Spleen (tissue), 11 donors: ENCODE results near the gene SMAD2. TPM values are rescaled to one million over a fixed set of nuclear protein-coding genes. Genes with fewer than 3 reads are reported as not detected.
"Not testable (repeated sequence)": the region's sequence is repeated elsewhere in the genome, so short reads cannot be mapped to it uniquely, and the experiment has no call there.

Source experiments
- DNase-seq: peaks from one replicate; pipeline ENCODE4 v3.0.0-alpha.2; 2020
- H3K27ac ChIP-seq, 8 donors: fragments of 200-600 bp; sonication (generic) in 7 of 8; 1 replicate in 4 of 8; 2 replicates in 4 of 8; pipeline versions ENCODE4 v1.5.0 to v1.8.0; 2016 to 2021; ENCODE audit warnings: inconsistent platforms in 4 of 8, mild to moderate bottlenecking in 4 of 8, moderate library complexity in 1 of 8
- H3K27me3 ChIP-seq, 7 donors: fragments of 200-600 bp; sonication (generic) in 6 of 7; replicated peaks in 1 of 7; 1 replicate in 4 of 7; 2 replicates in 3 of 7; pipeline versions ENCODE4 v1.5.0 to v1.8.0; 2016 to 2021; ENCODE audit warnings: inconsistent platforms in 3 of 7, mild to moderate bottlenecking in 1 of 7
- H3K36me3 ChIP-seq, 6 donors: fragments of 200-600 bp; sonication (generic) in 5 of 6; 1 replicate in 4 of 6; 2 replicates in 2 of 6; pipeline versions ENCODE4 v1.5.0 to v1.8.0; 2016 to 2021; ENCODE audit warnings: inconsistent platforms in 2 of 6
- H3K4me1 ChIP-seq, 6 donors: fragments of 200-600 bp; sonication (generic) in 5 of 6; 1 replicate in 3 of 6; 2 replicates in 3 of 6; pipeline versions ENCODE4 v1.5.0 to v1.8.0; 2016 to 2021; ENCODE audit warnings: inconsistent platforms in 3 of 6
- H3K4me3 ChIP-seq, 8 donors: fragments of 200-600 bp; sonication (generic) in 7 of 8; 1 replicate in 4 of 8; 2 replicates in 4 of 8; pipeline versions ENCODE4 v1.5.0 to v1.8.0; 2016 to 2021; ENCODE audit warnings: inconsistent platforms in 4 of 8, mild to moderate bottlenecking in 4 of 8, moderate library complexity in 2 of 8
- H3K9me3 ChIP-seq, 8 donors: fragments of 200-600 bp; sonication (generic) in 7 of 8; 1 replicate in 4 of 8; 2 replicates in 4 of 8; pipeline versions ENCODE4 v1.5.0 to v1.8.0; 2016 to 2021; ENCODE audit warnings: inconsistent platforms in 4 of 8
- POLR2A ChIP-seq, 3 donors: fragments of 450-650 bp; IDR thresholded peaks; one replicate each; pipeline ENCODE4 v1.5.1; 2017; ENCODE audit warnings: antibody characterized with exemption in 3 of 3, mild to moderate bottlenecking in 1 of 3
- POLR2AphosphoS5 ChIP-seq, 3 donors: sonication (generic); formaldehyde crosslinking; IDR thresholded peaks; one replicate each; pipeline ENCODE4 v1.5.1; 2017; ENCODE audit warnings: antibody characterized with exemption in 3 of 3
- WGBS, 5 donors: extraction: QIAGEN DNeasy Blood & Tissue Kit in 3 of 5; methylation state at CpG; one replicate each; pipeline versions ENCODE4 v1.1.5 to v1.1.7; 2013 to 2018; 5-methylcytosine and 5-hydroxymethylcytosine counted together
- intact Hi-C: fragments of 100-400 bp; cut with DNase I; formaldehyde crosslinking; loops from one replicate; pipeline ENCODE4 v1.15.0; 2023; ENCODE audit warnings: low total_unique reads
- polyA plus RNA-seq, 3 donors: library from polyadenylated mRNA; stranded (reverse); fragments of 200-250 nt; gene quantifications; one replicate each; pipeline ENCODE4 v1.2.1, GENCODE V29; 2013
- total RNA-seq, 7 donors: library from RNA; depleted of rRNA in 3 of 7; stranded (reverse); fragments of >200 nt in 3 of 7; fragmentation: NEBNext Ultra II Directional in 4 of 7; extraction: Animal tissue kit (Norgen Biotek cat#: 25700) in 4 of 7; gene quantifications; one replicate each; pipeline versions ENCODE4 v1.1.0 to v1.2.1, GENCODE V29; 2016 to 2021
- TF ChIP-seq, protein P1 (sequence below), 11 experiments: fragments of 200-600 bp in 7 of 11; fragments of 450-650 bp in 4 of 11; sonication (generic) in 4 of 11; IDR thresholded peaks in 8 of 11; conservative IDR thresholded peaks in 3 of 11; 1 replicate in 7 of 11; 2 replicates in 4 of 11; pipeline versions ENCODE4 v1.4.0 to v1.8.0; 2016 to 2021; ENCODE audit warnings: antibody characterized with exemption in 11 of 11, inconsistent platforms in 4 of 11, mild to moderate bottlenecking in 1 of 11
- donor health status: healthy with polysubstance abuse.
- donor health status: DM: no; HTN: no; CAD: no; lungs with moderate emphysema.
- donor health status: DM: no; HTN: no; CAD: no.
- donor health status: Bipolar disorder and iron deficiency.
- donor health status: healthy.
- donor health status: DM: no; HTN: no; CAD: no.
- donor health status: DM: yes; HTN: yes; CAD: no.

The SMAD2 gene
- total and polyA plus RNA-seq, 10 donors, result 13.2 to 162 (median 94.0) TPM

GRCh38 chr18:47969816-47970215 is 39.4 kb upstream of the SMAD2 start:
- H3K4me1 ChIP-seq, result peaks cover 0 to 11% (median 2%) of the 10 kb centered on the region in 6 donors
- TF ChIP-seq POLR2A (IDR thresholded peaks at IDR 0.05), result no peak
- no peak for TF ChIP-seq POLR2AphosphoS5 (IDR thresholded peaks at IDR 0.05)
- TF ChIP-seq, protein P1, sequence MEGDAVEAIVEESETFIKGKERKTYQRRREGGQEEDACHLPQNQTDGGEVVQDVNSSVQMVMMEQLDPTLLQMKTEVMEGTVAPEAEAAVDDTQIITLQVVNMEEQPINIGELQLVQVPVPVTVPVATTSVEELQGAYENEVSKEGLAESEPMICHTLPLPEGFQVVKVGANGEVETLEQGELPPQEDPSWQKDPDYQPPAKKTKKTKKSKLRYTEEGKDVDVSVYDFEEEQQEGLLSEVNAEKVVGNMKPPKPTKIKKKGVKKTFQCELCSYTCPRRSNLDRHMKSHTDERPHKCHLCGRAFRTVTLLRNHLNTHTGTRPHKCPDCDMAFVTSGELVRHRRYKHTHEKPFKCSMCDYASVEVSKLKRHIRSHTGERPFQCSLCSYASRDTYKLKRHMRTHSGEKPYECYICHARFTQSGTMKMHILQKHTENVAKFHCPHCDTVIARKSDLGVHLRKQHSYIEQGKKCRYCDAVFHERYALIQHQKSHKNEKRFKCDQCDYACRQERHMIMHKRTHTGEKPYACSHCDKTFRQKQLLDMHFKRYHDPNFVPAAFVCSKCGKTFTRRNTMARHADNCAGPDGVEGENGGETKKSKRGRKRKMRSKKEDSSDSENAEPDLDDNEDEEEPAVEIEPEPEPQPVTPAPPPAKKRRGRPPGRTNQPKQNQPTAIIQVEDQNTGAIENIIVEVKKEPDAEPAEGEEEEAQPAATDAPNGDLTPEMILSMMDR (IDR thresholded peaks at IDR 0.05 in 8 of 11, conservative IDR thresholded peaks at IDR 0.05 in 3 of 11), result no peak
- no peaks in the 10 kb centered on the region for H3K9me3 ChIP-seq
- intact Hi-C loops, result no loop called here
- no peaks in the 10 kb centered on the region for H3K36me3 ChIP-seq
- 74 to 91% (median 78%) methylated on average over 4 of the region's 4 CpGs for WGBS, 5 donors
- no peak for DNase-seq
- no peak overlapping the region for H3K27ac ChIP-seq
- H3K27me3 ChIP-seq, result peaks cover 0 to 17% (median 0%) of the 10 kb centered on the region in 7 donors
- H3K4me3 ChIP-seq, result no peak overlapping the region

GRCh38 chr18:47968721-47969120 is 38.3 kb upstream of the SMAD2 start:
- TF ChIP-seq, protein P1 (IDR thresholded peaks at IDR 0.05 in 8 of 11, conservative IDR thresholded peaks at IDR 0.05 in 3 of 11), result no peak
- TF ChIP-seq POLR2A (IDR thresholded peaks at IDR 0.05) (no peak), POLR2AphosphoS5 (IDR thresholded peaks at IDR 0.05) (no peak)
- intact Hi-C loops, result no loop called here

GRCh38 chr18:47968006-47968676 is 37.7 kb upstream of the SMAD2 start:
- no peak for DNase-seq
- Histone ChIP-seq H3K27ac (no peak overlapping the region), H3K9me3 (no peaks in the 10 kb centered on the region), H3K4me1 (peaks cover 0 to 11% (median 2%) of the 10 kb centered on the region in 6 donors), H3K4me3 (no peak overlapping the region), H3K36me3 (no peaks in the 10 kb centered on the region), H3K27me3 (peaks cover 0 to 14% (median 0%) of the 10 kb centered on the region in 7 donors)
- 85 to 94% (median 89%) methylated on average over 9 of the region's 9 CpGs for WGBS, 5 donors
- TF ChIP-seq, protein P1 (IDR thresholded peaks at IDR 0.05 in 8 of 11, conservative IDR thresholded peaks at IDR 0.05 in 3 of 11), result no peak
- TF ChIP-seq POLR2A (IDR thresholded peaks at IDR 0.05) (no peak), POLR2AphosphoS5 (IDR thresholded peaks at IDR 0.05) (no peak)
- intact Hi-C loops, result no loop called here

More at GRCh38 chr18:47968721-47969120, 38.3 kb upstream of the SMAD2 start:
- peaks cover 0 to 11% (median 2%) of the 10 kb centered on the region in 6 donors for H3K4me1 ChIP-seq
- no peaks in the 10 kb centered on the region for H3K9me3 ChIP-seq
- no peak for DNase-seq
- H3K36me3 ChIP-seq, result no peaks in the 10 kb centered on the region
- H3K4me3 ChIP-seq, result no peak overlapping the region
- no peak overlapping the region for H3K27ac ChIP-seq
- WGBS, 5 donors, result 87 to 95% (median 92%) methylated on average over 4 of the region's 4 CpGs
- peaks cover 0 to 17% (median 0%) of the 10 kb centered on the region in 7 donors for H3K27me3 ChIP-seq

DNA sequence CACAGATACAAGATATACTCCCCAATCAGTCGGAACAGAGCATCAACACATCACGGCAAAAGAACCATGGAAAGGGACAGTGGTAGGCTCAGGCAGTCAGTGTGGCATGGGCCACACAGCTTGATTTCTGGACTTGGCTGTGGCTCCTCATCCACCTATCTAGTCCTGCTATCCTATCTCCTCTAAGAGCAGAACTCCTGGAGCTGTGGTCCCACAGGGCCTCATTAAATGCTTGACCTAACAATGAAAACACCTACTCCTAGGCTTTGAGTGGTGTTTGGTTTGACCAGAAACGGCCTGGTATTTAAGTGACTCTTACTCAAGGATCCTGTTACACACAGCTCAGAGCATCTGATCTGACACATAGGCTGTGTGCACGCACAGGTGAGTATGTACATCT is 33.6 kb upstream of the SMAD2 start:
- intact Hi-C loops, result no loop called here
- peaks cover 0 to 4% (median 0%) of the 10 kb centered on the region in 7 donors for H3K27me3 ChIP-seq
- no peak for DNase-seq
- TF ChIP-seq POLR2AphosphoS5 (IDR thresholded peaks at IDR 0.05) (no peak), POLR2A (IDR thresholded peaks at IDR 0.05) (no peak)
- TF ChIP-seq, protein P1 (IDR thresholded peaks at IDR 0.05 in 8 of 11, conservative IDR thresholded peaks at IDR 0.05 in 3 of 11), result no peak
- no peak overlapping the region for H3K4me3 ChIP-seq
- H3K36me3 ChIP-seq, result no peaks in the 10 kb centered on the region
- WGBS, 5 donors, result 85 to 94% (median 88%) methylated on average over 4 of the region's 4 CpGs
- no peak overlapping the region for H3K27ac ChIP-seq
- peaks cover 10 to 34% (median 32%) of the 10 kb centered on the region in 8 donors for H3K9me3 ChIP-seq
- no peaks in the 10 kb centered on the region for H3K4me1 ChIP-seq

DNA sequence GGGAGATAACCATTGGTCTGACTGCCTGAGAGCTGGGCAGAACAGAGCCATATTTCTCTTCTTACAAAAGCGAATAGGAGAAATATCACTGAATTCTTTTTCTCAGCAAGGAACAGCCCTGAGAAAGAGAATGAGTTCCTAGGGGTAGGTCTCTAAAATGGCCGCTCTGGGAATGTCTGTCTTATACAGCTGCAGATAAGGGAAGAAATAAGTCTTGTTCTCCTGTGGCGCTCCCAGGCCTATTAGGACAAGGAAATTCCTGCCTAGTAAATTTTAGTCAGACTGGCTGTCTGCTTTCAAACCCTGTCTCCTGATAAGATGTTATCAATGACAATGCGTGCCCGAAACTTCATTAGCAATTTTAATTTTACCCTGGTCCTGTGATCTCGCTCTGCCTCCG is 30.5 kb upstream of the SMAD2 start:
- H3K36me3 ChIP-seq, intact Hi-C loops, H3K27ac ChIP-seq, H3K4me3 ChIP-seq, DNase-seq, H3K4me1 ChIP-seq: not testable (repeated sequence)
- H3K9me3 ChIP-seq, result peaks cover 10 to 34% (median 32%) of the 10 kb centered on the region in 8 donors
- WGBS, 5 donors, result 87 to 99% (median 96%) methylated on average over 7 of the region's 7 CpGs
- H3K27me3 ChIP-seq, result peaks cover 0 to 28% (median 0%) of the 10 kb centered on the region in 7 donors
